ENCODE data around the gene KIF1A. TPM values are rescaled to one million over a fixed set of nuclear protein-coding genes. Genes with fewer than 3 reads are reported as not detected.

KIF1A gene
- total RNA-seq, 1 experiment from 2014 or later = 279 TPM

DNA sequence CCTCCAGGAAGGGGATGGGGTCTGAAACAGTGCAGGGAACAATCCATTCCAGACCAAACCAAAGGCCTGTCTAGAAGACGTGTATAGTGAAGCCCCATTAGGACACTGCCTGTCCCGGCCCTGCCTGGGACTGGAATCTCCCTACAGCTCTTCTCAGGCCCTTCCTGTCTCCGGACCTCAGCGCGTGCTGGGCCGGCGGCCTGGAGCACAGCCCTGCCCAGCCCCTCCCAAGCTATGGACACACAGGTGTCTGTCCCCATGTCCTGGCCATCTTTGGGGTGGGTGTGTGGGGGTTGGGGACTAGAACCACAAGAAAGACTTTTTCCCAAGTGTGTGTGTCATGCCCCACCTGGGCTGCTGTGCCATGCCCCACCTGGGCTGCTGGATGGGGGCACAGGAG lies 51.8 kb downstream of the KIF1A start:
- Mint-ChIP-seq H3K36me3 (peaks cover 22% of the 10 kb centered on the region; the same call in 1 of the 2 replicates), H3K27me3 (ENCODE audit: low read depth) (no peaks in the 10 kb centered on the region), H3K9me3 (no peaks in the 10 kb centered on the region), H3K27ac (no peak overlapping the region), H3K4me1 (no peaks in the 10 kb centered on the region), H3K4me3 (no peak overlapping the region)
- no peak for DNase-seq (ENCODE audit: low spot score)
- ATAC-seq = no peak
- CTCF ChIA-PET = no interaction called here
- POLR2A ChIA-PET = no interaction called here
- TF ChIP-seq, protein P1, sequence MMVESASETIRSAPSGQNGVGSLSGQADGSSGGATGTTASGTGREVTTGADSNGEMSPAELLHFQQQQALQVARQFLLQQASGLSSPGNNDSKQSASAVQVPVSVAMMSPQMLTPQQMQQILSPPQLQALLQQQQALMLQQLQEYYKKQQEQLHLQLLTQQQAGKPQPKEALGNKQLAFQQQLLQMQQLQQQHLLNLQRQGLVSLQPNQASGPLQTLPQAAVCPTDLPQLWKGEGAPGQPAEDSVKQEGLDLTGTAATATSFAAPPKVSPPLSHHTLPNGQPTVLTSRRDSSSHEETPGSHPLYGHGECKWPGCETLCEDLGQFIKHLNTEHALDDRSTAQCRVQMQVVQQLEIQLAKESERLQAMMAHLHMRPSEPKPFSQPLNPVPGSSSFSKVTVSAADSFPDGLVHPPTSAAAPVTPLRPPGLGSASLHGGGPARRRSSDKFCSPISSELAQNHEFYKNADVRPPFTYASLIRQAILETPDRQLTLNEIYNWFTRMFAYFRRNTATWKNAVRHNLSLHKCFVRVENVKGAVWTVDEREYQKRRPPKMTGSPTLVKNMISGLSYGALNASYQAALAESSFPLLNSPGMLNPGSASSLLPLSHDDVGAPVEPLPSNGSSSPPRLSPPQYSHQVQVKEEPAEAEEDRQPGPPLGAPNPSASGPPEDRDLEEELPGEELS (CRISPR knock-in tag; IDR thresholded peaks at IDR 0.05) = no peak
- no peak for TF ChIP-seq TCF7 (CRISPR knock-in tag; IDR thresholded peaks at IDR 0.05; ENCODE audit: low read depth)
- TF ChIP-seq, protein P2, sequence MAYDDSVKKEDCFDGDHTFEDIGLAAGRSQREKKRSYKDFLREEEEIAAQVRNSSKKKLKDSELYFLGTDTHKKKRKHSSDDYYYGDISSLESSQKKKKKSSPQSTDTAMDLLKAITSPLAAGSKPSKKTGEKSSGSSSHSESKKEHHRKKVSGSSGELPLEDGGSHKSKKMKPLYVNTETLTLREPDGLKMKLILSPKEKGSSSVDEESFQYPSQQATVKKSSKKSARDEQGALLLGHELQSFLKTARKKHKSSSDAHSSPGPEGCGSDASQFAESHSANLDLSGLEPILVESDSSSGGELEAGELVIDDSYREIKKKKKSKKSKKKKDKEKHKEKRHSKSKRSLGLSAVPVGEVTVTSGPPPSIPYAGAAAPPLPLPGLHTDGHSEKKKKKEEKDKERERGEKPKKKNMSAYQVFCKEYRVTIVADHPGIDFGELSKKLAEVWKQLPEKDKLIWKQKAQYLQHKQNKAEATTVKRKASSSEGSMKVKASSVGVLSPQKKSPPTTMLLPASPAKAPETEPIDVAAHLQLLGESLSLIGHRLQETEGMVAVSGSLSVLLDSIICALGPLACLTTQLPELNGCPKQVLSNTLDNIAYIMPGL (CRISPR knock-in tag; IDR thresholded peaks at IDR 0.05) = no peak
- no peak for TF ChIP-seq IRF2 (CRISPR knock-in tag; IDR thresholded peaks at IDR 0.05; ENCODE audit: borderline replicate concordance, low read depth)
- TF ChIP-seq ZNF219 (CRISPR knock-in tag; IDR thresholded peaks at IDR 0.05; ENCODE audit: borderline replicate concordance) = no peak
- TF ChIP-seq, protein P3, sequence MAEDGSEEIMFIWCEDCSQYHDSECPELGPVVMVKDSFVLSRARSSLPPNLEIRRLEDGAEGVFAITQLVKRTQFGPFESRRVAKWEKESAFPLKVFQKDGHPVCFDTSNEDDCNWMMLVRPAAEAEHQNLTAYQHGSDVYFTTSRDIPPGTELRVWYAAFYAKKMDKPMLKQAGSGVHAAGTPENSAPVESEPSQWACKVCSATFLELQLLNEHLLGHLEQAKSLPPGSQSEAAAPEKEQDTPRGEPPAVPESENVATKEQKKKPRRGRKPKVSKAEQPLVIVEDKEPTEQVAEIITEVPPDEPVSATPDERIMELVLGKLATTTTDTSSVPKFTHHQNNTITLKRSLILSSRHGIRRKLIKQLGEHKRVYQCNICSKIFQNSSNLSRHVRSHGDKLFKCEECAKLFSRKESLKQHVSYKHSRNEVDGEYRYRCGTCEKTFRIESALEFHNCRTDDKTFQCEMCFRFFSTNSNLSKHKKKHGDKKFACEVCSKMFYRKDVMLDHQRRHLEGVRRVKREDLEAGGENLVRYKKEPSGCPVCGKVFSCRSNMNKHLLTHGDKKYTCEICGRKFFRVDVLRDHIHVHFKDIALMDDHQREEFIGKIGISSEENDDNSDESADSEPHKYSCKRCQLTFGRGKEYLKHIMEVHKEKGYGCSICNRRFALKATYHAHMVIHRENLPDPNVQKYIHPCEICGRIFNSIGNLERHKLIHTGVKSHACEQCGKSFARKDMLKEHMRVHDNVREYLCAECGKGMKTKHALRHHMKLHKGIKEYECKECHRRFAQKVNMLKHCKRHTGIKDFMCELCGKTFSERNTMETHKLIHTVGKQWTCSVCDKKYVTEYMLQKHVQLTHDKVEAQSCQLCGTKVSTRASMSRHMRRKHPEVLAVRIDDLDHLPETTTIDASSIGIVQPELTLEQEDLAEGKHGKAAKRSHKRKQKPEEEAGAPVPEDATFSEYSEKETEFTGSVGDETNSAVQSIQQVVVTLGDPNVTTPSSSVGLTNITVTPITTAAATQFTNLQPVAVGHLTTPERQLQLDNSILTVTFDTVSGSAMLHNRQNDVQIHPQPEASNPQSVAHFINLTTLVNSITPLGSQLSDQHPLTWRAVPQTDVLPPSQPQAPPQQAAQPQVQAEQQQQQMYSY (CRISPR knock-in tag; IDR thresholded peaks at IDR 0.05) = no peak
- TF ChIP-seq ZNF121 (CRISPR knock-in tag; IDR thresholded peaks at IDR 0.05) = no peak
- TF ChIP-seq, protein P4, sequence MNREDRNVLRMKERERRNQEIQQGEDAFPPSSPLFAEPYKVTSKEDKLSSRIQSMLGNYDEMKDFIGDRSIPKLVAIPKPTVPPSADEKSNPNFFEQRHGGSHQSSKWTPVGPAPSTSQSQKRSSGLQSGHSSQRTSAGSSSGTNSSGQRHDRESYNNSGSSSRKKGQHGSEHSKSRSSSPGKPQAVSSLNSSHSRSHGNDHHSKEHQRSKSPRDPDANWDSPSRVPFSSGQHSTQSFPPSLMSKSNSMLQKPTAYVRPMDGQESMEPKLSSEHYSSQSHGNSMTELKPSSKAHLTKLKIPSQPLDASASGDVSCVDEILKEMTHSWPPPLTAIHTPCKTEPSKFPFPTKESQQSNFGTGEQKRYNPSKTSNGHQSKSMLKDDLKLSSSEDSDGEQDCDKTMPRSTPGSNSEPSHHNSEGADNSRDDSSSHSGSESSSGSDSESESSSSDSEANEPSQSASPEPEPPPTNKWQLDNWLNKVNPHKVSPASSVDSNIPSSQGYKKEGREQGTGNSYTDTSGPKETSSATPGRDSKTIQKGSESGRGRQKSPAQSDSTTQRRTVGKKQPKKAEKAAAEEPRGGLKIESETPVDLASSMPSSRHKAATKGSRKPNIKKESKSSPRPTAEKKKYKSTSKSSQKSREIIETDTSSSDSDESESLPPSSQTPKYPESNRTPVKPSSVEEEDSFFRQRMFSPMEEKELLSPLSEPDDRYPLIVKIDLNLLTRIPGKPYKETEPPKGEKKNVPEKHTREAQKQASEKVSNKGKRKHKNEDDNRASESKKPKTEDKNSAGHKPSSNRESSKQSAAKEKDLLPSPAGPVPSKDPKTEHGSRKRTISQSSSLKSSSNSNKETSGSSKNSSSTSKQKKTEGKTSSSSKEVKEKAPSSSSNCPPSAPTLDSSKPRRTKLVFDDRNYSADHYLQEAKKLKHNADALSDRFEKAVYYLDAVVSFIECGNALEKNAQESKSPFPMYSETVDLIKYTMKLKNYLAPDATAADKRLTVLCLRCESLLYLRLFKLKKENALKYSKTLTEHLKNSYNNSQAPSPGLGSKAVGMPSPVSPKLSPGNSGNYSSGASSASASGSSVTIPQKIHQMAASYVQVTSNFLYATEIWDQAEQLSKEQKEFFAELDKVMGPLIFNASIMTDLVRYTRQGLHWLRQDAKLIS (CRISPR knock-in tag; IDR thresholded peaks at IDR 0.05; ENCODE audit: borderline replicate concordance) = no peak
- TF ChIP-seq, protein P5, sequence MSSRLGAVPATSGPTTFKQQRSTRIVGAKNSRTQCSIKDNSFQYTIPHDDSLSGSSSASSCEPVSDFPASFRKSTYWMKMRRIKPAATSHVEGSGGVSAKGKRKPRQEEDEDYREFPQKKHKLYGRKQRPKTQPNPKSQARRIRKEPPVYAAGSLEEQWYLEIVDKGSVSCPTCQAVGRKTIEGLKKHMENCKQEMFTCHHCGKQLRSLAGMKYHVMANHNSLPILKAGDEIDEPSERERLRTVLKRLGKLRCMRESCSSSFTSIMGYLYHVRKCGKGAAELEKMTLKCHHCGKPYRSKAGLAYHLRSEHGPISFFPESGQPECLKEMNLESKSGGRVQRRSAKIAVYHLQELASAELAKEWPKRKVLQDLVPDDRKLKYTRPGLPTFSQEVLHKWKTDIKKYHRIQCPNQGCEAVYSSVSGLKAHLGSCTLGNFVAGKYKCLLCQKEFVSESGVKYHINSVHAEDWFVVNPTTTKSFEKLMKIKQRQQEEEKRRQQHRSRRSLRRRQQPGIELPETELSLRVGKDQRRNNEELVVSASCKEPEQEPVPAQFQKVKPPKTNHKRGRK (CRISPR knock-in tag; IDR thresholded peaks at IDR 0.05; ENCODE audit: borderline replicate concordance) = no peak
- no peak for TF ChIP-seq RORB (CRISPR knock-in tag; IDR thresholded peaks at IDR 0.05)
- TF ChIP-seq, protein P6, sequence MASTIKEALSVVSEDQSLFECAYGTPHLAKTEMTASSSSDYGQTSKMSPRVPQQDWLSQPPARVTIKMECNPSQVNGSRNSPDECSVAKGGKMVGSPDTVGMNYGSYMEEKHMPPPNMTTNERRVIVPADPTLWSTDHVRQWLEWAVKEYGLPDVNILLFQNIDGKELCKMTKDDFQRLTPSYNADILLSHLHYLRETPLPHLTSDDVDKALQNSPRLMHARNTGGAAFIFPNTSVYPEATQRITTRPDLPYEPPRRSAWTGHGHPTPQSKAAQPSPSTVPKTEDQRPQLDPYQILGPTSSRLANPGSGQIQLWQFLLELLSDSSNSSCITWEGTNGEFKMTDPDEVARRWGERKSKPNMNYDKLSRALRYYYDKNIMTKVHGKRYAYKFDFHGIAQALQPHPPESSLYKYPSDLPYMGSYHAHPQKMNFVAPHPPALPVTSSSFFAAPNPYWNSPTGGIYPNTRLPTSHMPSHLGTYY (CRISPR knock-in tag; IDR thresholded peaks at IDR 0.05) = no peak
- TF ChIP-seq, protein P7, sequence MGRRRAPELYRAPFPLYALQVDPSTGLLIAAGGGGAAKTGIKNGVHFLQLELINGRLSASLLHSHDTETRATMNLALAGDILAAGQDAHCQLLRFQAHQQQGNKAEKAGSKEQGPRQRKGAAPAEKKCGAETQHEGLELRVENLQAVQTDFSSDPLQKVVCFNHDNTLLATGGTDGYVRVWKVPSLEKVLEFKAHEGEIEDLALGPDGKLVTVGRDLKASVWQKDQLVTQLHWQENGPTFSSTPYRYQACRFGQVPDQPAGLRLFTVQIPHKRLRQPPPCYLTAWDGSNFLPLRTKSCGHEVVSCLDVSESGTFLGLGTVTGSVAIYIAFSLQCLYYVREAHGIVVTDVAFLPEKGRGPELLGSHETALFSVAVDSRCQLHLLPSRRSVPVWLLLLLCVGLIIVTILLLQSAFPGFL (CRISPR knock-in tag; IDR thresholded peaks at IDR 0.05; ENCODE audit: borderline replicate concordance) = no peak
- TF ChIP-seq, protein P8, sequence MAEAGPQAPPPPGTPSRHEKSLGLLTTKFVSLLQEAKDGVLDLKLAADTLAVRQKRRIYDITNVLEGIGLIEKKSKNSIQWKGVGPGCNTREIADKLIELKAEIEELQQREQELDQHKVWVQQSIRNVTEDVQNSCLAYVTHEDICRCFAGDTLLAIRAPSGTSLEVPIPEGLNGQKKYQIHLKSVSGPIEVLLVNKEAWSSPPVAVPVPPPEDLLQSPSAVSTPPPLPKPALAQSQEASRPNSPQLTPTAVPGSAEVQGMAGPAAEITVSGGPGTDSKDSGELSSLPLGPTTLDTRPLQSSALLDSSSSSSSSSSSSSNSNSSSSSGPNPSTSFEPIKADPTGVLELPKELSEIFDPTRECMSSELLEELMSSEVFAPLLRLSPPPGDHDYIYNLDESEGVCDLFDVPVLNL (CRISPR knock-in tag; IDR thresholded peaks at IDR 0.05; ENCODE audit: borderline replicate concordance, low read depth) = no peak
- TF ChIP-seq, protein P9, sequence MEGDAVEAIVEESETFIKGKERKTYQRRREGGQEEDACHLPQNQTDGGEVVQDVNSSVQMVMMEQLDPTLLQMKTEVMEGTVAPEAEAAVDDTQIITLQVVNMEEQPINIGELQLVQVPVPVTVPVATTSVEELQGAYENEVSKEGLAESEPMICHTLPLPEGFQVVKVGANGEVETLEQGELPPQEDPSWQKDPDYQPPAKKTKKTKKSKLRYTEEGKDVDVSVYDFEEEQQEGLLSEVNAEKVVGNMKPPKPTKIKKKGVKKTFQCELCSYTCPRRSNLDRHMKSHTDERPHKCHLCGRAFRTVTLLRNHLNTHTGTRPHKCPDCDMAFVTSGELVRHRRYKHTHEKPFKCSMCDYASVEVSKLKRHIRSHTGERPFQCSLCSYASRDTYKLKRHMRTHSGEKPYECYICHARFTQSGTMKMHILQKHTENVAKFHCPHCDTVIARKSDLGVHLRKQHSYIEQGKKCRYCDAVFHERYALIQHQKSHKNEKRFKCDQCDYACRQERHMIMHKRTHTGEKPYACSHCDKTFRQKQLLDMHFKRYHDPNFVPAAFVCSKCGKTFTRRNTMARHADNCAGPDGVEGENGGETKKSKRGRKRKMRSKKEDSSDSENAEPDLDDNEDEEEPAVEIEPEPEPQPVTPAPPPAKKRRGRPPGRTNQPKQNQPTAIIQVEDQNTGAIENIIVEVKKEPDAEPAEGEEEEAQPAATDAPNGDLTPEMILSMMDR (IDR thresholded peaks at IDR 0.05) = no peak
- TF ChIP-seq ZBTB21 (CRISPR knock-in tag; IDR thresholded peaks at IDR 0.05; ENCODE audit: borderline replicate concordance) = no peak
- no peak for TF ChIP-seq FOXJ3 (CRISPR knock-in tag; IDR thresholded peaks at IDR 0.05; ENCODE audit: borderline replicate concordance)
